Stimulated activated CD8-positive, alpha-beta memory T cell treated with anti-CD3 and anti-CD28 coated beads, Interleukin-4, amount 100 ng/mL, for 1 hour (primary cell): ENCODE results near the gene MPRIP.
"Not testable (repeated sequence)": the region's sequence is repeated elsewhere in the genome, so short reads cannot be mapped to it uniquely, and the experiment has no call there.

Experiments
- DNase-seq, 2 donors: peaks; one replicate each; pipeline ENCODE4 v3.0.0-alpha.2; 2020; ENCODE audit warnings: low read depth in 2 of 2, low spot score in 1 of 2

The MPRIP gene

DNA sequence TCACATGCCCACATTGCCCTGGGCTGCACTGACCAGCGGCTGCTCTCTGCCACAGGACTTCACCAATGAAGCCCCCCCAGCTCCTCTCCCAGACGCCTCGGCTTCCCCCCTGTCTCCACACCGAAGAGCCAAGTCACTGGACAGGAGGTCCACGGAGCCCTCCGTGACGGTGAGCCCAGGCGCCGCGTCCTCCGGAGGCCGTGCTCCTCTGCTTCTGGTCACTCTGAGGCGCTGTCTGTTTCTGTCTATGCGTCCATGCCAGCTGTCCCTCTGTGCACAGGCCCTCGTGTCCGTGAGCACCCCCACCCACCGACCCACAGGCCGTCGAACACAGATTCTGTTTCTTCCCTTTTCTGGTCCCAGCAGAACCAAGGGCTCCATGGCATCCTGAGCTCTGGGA, 101.2 kb downstream of the MPRIP start:
- no peak for DNase-seq

DNA sequence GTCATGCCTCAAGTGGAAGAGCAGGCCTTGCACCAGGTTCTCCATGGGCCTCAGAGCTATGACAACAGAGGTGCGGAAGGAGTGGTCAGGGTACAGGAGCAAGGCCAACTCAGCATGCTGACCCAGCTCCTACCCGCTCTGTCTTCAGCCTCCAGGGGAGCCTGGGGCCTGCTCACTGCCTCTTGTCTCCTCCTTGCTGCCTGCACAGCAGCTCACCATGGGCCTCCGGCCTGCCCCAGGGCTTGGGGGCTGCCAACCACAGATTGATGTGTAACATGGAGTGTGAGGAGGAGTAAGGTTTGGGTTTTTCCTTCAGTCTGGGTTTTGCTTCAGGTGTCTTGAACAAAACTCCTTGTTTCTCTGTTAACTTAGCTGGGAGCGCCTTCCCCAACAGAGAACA, 101.8 kb downstream of the MPRIP start:
- DNase-seq, result no peak

DNA sequence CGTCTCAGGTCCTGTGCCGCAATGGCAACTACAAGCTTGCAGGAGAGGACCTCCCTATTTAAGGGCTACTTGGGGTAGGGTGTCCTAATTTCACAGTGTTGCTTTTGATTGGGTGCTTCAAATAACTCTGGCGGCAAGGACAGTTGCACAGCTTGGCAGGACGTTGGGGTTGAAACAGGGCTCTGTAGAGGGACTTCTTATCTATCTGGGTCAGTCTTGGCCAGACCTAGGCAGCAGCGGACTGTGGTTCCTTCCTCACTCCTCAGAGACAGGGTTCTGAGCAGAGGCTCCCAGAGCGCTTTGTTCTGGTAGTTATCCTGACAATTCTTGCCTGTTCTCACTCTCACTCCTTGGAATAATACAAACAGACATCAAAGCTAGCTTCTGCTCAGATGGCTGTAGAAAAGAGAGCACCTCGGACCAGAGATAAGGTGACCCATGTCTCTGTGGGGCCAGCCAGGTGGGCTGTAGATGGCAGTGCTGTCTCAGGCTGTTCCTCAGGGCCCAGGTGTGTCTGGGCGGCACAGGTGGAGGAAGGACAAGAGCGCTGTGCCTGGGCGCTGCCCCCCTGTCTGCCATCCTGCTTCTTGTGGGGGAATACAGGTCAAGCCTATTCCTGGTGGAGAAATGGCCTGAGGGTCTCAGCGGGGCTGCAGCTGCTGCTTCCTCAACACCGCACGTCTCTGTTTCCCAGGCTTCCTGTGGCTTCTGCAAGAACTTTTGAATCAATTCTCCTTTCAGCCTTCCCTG, 102.8 kb downstream of the MPRIP start:
- no peak for DNase-seq

DNA sequence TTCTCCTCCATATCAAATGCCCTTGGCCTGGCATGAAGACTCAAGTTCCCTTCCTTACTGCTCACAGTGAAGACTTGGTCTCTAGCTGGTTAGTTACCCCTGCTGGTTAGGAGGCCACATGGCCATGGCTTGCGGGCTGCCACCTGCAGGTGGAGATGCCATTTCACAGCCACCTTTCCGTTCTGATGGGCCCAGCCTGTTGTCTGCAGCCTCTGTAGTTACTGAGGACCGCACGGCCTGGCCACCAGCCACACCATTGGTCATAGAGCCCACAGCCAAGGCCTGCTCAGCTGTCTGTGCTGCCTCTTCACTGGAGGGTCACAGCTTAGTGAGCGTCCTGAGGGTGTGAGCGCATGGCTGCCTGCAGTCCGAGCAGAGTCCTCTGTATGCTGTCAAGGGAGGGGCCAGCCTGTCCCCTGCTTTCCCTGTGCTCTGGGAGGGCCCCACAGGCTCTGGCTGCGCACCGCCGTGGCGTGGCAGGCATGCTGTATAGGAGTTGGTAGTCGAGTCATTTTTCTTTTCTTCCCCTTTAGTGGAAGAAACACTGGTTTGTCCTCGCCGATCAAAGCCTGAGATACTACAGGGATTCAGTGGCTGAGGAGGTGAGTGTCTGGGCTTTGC, 104.6 kb downstream of the MPRIP start:
- DNase-seq, result no peak

DNA sequence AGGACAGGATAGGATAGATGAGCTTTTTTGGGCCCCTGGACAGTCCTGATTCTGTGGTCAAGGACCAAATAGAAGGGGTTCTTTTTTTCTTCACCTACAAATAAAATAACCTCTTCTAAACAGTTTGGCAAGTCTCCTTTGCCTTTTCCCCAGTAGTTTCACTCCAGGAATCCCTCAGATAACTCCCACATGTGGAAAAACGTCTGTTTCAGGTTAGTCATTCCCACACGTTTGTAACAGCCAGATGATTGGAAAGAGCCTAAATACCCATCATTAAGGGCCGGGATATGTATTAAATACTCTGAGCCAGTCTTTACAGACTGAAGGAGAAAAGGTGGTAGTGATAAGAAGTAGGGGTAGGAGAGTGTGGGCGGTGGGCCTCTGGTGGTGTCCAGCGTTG, 105.6 kb downstream of the MPRIP start:
- no peak for DNase-seq

DNA sequence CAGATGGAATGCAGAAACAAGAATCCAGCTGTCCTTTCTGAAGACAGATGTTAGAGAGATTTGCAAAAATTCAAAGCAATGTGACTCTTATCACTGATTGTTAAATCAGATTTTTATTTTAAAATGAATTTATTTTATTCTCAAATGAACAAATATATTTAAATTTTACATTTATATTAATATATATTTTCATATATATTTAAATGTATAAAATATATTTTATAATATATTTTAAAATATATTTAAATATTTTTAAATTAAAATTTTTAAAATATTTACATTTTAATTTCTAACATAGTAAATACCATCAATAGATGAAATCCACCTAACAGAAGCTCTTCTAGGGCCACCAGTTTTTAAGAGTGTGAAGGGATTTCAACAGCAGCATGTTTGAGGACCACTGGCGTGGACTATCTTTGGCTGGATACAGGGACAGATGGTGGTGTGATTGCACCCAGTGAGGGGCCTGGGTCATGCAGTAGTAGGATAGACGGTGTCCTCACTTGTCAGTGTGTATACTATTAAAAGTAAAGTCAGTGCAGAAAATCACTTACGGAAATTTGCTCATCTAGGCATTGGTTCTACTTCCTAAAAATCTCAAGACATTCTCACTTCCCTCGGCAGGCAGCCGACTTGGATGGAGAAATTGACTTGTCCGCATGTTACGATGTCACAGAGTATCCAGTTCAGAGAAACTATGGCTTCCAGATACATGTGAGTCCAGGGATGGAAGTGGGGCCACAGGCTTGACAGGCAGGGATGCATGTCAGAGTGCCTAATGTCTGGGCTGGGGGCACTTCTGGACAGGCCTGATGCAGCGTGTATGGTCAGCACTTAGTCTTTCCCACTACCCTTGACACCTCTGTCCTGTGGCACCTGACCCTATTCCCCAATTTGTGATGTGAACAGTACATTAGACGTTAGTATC, 107.5 kb downstream of the MPRIP start:
- DNase-seq, result no peak

DNA sequence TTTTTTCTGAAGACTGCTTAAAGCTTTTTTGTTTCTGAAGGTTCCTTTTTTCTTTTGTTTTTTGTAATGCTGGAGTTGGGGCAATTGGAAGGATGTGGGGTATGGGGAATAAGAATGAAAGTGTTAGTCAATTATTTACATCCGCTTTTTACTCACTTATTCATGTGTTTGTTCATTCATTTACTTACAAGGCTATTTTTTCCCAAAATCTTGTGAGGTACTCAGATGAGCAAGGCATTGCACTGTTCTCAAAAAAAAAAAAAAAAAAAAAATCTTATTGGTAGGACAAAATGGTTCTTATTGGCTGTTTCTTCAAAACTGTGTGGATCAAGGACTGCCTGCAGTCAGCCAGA, 108.2 kb downstream of the MPRIP start:
- DNase-seq, result no peak

DNA sequence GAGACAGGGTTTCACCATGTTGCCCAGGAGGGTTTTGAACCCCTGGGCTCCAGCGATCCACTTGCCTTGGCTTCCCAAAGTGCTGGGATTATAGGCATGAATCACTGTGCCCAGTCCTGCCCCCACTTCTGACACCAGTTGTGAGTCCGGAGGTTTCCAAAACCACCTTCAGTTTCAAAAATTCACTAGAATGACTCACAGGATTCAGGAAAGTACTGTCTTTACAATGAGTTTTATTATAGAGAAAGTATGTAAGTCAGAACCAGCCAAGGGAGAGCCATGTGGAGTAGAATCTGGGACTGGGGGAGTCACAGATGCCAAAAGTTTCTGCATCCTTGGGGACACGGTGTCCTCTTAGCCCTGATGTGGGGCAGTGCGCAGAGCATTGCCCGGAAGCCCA, 108.8 kb downstream of the MPRIP start:
- no peak for DNase-seq

DNA sequence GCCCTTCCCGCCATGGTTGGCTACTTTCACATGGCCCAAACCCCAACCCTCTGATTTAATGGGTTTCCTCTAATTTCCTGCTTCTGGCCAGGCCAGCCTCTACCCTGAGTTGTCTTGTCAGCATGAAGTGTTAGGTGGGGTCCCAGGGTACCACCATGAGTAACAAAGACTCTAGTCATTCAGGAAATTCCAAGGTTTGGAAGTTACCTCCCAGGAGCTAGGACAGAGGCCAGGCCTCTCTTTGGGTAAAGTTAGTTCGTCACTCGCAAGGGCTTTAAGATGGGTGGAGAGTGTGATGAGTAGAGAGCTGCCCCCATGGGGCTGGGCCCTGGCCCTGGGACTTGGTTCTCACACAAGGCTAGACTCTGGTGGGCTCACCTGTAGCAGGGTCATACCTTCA, 109.3 kb downstream of the MPRIP start:
- no peak for DNase-seq

DNA sequence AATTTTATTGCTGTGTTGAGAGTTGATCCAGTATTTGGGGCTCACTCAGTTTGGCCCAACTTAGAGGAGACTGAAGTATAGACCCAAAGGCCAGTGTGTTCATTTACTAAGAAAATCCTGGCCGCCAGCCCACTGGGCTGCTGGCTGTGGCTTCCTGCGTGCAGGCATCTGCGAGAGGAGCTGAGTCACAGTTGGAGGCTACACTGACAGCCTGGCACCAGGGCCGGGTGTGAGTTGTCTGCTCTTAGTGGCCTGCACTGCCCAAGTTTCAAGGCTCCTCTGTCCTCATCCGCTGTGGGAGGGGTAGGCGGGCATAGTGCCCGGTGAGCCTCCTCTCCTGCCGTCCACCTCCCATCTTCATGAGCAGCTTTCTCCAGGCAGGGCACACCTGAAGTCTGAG, 109.7 kb downstream of the MPRIP start:
- DNase-seq, result no peak

DNA sequence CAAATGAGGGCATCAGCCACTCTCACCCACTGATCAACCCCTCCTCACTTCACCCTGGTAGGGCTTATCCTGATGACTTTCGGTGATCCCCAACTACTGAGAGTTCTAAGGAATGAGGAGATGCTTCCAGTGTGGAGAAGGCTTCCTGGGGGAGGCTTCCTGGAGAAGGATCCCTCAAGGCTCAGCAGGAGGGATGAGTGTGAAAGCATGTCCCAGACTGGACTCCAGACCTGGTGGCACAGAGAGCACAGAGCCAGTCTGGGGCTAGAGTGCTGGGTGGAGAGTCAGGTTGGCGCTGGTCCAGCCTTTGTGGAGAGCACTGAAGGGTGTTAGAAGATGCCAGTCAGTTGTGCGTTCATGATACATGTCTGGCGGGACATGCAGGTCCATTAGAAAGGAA, 110.1 kb downstream of the MPRIP start:
- DNase-seq, result no peak

DNA sequence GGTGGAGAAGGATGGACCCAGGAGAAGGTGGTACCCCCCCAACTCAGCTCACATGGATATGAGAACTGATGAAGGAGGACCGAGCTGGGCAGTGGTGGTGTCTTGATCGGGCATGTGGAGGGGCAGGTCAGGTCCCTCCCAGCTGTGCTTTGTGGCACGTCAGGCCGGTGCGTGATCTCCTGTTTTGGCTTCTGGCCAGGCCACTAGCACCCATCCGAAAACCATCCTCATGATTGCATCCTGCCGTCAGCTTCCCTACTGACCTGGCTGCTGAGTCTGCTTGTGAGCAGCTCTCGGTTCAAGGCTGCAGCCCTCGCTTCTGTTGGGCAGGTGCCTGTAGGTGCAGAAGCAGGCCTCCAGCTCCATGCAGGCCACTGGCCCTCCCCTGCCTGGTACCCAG, 110.8 kb downstream of the MPRIP start:
- DNase-seq, result no peak

DNA sequence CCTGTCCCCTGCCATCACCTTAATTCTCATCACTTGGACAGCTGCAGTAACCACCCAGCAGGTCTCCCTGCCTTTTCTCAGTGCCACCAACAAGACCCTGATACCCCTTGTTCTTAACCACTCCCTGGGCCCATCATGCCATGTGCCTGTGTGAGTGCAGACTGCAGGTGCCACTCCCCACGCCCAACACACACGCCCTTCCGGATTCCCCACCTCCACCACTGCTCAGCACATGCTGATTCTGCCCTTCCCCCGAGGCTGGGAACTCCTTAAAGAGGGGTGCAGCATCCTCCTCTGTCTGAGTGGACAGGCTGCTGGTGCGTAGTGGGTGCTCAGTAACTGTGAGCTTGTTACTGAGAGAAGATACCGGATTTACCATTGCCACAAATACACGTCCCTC, 111.5 kb downstream of the MPRIP start:
- DNase-seq, result no peak

DNA sequence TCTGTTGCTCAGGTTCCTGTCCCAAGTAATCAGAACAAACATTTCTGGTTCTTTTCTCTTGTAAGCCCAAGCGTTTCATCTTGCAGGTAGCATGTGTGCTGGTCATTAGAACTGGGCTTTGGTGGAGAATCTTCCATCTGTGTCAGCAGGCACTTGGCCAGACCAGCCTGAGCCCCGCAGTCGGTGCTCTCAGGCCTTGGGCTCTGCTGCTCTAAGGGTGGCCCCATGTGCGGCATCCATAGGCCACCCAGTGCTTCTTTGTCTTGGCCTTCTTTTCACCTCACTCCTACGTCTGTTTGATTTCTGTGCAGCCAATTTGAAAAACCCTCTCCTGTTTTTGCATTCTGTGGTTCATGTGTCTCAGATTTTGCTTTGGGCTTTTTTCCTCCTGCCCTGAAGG, 112.3 kb downstream of the MPRIP start:
- DNase-seq, result no peak

DNA sequence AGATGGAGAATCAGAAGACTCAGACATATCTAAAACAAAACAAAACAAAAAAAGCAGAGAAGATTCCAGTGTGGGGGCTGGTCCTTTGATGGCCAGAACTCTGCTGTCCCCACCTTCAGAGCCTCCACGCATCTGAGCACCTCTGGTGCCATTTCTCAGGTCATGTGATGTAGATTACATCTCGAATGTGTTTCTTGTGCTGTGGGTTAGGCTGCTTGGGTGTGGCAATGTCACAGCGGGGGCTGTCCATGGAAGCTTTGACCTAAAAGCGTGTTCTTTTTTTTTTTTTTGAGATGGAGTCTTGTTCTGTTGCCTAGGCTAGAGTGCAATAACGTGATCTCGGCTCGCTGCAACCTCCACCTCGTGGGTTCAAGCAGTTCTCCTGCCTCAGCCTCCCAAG, 112.7 kb downstream of the MPRIP start:
- DNase-seq, result no peak

DNA sequence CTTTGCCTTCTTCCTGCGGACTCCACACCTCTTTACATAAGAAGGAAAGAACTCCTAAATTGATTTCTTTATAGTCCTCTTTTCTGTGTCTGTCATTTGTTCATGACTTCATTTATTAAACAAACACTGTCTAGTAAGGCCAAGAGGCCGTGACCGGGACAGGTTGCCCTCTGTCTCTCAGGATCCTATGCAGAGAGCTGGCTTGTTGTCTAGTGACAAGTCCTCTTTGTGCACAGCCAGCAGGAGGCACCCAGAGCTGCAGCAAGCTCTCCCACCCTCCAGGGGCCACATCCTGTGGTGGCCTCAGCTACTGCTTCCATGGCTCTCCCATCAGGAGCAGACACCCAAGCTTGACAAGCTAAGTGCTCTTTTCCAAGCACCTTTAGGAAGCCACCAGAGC, 113.3 kb downstream of the MPRIP start:
- no peak for DNase-seq

DNA sequence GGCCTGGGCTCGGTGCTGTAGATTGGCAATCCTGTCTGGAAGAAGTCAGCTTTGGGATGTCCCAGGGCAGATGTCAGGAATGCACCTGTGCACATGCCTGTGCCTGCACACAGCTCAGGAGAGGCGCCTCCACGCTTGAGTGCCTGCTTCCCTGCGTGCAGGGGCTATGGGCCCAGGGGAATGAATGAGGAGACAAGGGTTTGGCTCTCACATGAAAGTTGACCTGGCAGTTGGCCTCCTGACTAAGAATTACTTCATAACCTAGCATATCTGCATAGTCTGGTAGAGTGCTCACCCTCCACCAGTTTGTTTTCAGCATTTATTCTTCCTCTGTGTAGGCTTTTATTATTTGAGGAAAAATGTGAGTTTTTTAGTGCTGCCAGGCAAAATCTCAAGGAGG, 113.8 kb downstream of the MPRIP start:
- DNase-seq, result no peak

DNA sequence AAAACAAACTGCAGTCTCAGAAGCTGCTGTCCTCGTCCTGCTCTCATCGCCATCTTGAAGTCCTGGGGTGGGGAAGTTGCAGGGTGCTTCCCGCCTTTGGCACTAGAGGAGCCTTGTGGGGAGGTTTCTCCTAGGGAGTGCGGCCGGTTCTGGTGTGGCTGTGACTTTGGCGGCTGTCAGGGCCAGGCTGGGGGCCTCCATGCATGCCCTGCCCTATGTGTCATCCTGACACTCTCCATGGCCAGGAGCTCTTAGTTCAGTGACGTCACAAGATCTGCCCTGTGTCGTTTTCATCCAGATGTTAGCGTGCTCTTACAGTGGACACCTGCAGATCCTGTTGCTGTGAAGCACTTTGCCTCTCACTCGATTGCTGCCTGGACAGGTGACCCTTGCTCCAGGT, 114.3 kb downstream of the MPRIP start:
- no peak for DNase-seq

DNA sequence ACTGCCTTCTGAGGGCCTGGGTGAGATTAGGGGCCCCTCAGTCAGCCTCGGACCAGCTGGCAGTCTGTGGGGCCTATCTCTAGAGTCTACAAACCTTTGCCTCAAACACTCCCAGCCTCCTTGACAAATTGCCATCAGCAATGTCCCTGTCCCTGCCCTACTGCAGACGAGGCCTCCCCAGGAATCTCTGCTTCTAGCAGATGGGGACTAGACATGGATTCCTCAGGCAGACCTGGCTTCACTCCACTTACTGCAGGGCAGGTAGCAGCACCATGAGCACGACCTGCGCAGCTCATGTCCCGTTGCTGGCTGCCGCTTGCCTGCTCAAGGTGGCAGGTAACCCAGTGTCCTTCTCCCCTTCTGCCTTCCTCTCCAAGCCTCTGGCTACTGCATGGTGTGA, 114.8 kb downstream of the MPRIP start:
- DNase-seq, result no peak

DNA sequence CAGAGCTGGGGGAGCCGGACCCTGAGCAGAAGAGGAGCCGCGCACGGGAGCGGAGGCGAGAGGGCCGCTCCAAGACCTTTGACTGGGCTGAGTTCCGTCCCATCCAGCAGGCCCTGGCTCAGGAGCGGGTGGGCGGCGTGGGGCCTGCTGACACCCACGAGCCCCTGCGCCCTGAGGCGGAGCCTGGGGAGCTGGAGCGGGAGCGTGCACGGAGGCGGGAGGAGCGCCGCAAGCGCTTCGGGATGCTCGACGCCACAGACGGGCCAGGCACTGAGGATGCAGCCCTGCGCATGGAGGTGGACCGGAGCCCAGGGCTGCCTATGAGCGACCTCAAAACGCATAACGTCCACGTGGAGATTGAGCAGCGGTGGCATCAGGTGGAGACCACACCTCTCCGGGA, 116.2 kb downstream of the MPRIP start:
- not testable (repeated sequence) for DNase-seq

DNA sequence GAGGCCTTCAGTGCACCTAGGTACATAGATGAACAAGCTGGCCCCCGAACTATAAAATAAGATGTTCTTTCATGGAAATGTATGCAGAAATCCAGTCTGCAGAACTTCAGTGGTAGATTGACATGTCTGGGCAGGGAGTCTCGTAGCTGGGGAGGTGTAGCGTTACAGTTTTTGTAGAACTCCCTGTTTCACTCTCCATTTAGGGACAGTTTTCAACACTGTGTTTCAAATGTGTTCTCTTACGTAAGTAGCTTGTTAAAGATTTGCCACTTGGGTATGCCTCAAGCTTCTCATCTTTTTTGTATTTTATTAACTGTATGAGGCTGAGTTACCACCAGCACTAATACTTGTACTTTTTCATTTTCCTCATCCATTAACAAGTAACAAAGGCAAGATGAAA, 117.3 kb downstream of the MPRIP start:
- no peak for DNase-seq

DNA sequence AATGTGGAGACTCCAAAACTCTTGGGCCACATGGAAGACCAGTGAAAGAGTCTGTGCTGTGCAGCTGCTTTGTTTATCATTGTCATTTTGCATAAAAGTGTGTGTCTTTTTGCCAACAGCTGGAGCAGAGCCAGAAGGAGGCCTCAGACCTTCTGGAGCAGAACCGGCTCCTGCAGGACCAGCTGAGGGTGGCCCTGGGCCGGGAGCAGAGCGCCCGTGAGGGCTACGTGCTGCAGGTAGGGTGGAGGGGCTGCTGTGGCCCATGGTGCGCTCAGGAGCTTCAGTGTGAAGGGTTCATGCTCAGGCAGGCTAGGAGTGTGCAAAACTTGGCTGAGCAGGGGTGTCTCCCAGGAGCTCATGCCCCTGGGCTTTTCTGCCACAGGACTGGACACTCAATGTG, 118.9 kb downstream of the MPRIP start:
- no peak for DNase-seq
